ENCODE data around the gene IDI1.
"Not testable (repeated sequence)": the region's sequence is repeated elsewhere in the genome, so short reads cannot be mapped to it uniquely, and the experiment has no call there.

The IDI1 gene

GRCh38 chr10:1034758-1035157 is 14.2 kb downstream of the IDI1 start:
- no peak for DNase-seq (ENCODE audit: low spot score)

DNA sequence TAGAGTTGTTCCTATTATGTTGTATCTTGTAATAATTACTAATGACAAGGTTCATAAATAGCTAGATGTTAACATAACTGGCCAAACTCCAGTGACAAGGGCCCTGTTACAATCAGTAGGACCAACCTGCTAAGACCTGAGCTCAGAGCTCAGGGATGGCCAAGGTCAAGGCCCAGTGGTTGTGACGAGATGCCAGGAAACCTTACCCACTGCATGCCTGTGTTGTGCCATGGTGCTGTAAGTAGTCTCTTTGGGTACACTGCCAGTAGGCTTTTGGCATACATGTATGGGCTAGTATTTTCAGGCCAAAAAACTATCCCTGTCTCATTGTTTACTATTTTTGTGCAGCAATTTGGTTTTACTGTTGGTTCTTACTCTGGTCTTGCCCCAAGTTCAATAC is 15.3 kb downstream of the IDI1 start:
- no peak for DNase-seq (ENCODE audit: low spot score)

GRCh38 chr10:1029838-1030237 is 19.1 kb downstream of the IDI1 start:
- DNase-seq (ENCODE audit: low spot score), result no peak

DNA sequence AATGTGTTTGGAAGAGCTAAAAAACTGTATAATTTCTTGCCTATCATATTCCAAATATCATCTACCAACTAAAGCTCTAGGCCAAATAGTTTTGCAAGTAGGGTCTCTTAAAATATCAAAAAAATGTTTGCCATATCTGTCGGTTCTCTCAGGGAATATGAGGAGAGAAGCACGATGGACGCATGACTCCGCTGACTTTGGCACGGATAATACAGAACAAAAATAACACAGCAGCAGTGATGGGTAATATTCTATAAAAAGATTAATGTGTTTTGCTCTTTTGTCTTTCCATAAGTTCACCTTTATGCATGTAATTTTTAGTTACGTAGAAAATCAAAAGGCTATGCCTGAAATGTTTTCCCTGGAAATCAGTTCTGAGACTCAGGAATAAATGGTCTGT is 22.3 kb downstream of the IDI1 start:
- DNase-seq (ENCODE audit: low spot score), result no peak

- no peak for DNase-seq (ENCODE audit: low spot score)
These were observed 23.2 kb downstream of the IDI1 start, which contains the start of gene IDI2 for GRCh38 chr10:1025683-1026082. Gene IDI2, minus strand, starts transcription at chr10:1025859. Its CDS starts 1,136 bp downstream, at chr10:1024723.

DNA sequence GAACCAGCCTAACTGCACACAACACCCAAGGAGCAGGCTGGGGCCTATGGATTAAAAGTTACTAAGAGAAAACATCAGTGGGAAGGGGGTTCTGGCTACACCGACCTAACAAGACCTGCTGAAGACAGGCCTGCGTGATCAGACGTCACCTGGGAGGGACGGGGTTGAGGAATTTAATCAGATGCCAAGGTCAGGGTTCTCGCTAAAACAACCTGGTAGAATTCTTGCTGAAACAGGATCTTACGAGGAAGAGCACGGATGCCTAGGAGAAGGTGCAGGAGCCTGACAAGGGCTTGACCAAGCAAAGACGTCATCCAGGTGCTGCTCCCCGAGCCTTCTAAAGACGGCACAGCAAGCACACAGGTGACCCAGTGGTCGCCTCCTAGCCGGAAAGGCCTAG is 24.8 kb downstream of the IDI1 start:
- no peak for DNase-seq (ENCODE audit: low spot score)

- no peak for DNase-seq (ENCODE audit: low spot score)
These were observed 26.5 kb downstream of the IDI1 start for GRCh38 chr10:1022413-1022812.

- DNase-seq (ENCODE audit: low spot score), result no peak
These were observed 28.0 kb downstream of the IDI1 start for GRCh38 chr10:1020958-1021357.

DNA sequence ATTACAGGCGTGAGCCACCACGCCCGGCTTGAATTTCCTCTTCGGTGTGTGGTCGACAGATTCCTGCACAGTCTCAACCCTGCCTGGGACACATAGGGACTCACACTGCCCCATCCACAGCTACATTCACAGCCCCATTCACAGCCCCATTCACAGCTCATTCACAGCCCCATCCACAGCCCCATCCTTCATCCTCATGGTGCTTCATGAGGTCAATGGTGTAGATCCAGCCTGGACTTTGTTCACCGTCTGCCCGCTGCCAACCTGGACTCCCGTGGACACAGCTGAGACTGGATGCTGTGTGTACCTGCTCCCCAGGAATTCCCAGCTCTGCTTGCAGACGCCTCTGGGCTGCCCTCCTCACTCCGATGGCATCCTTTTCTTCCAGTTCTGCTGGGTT is 28.5 kb downstream of the IDI1 start:
- DNase-seq (ENCODE audit: low spot score), result no peak

- DNase-seq (ENCODE audit: low spot score), result no peak
These were observed 29.6 kb downstream of the IDI1 start for GRCh38 chr10:1019362-1019761.

DNA sequence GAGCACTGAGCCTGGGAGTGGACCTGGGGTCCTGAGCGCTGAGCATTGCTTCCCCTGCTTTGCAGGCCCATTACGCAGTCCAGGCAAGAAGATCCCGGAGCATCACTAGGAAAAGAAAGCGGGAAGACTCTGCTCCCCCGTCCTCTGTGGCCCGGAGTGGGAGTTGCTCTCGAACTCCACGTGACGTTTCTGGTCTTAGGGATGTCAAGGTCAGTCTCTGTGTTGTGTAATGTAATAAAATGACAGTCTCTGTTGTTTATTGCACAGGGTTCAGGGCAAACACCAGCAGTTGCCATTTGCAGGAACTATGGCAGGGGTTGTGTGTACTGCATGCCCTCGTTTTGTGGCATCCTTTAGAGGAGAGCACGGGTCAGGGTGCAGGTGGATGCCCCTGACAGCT is 33.2 kb downstream of the IDI1 start:
- no peak for DNase-seq (ENCODE audit: low spot score)

- no peak for DNase-seq (ENCODE audit: low spot score)
These were observed 37.2 kb downstream of the IDI1 start for GRCh38 chr10:1011696-1012095.

DNA sequence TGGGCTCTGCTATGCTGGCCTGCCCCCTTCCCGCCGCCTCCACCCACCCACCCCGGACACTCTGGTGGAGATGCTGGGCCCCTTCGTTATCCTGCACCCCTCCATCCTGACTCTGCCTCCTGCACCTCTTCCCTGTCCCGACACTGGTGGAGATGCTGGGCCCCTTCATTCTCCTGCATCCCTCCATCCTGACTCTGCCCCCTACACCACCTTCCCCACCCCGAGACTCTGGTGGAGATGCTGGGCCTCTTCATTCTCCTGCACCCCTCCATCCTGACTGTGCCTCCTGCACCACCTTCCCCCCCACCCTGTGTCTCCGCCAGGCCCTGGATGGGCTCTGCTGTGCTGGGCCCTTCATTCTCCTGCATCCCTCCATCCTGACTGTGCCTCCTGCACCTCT is 38.2 kb downstream of the IDI1 start:
- DNase-seq (ENCODE audit: low spot score), result no peak

- not testable (repeated sequence) for DNase-seq (ENCODE audit: low spot score)
These were observed 39.0 kb downstream of the IDI1 start for GRCh38 chr10:1009947-1010346.

DNA sequence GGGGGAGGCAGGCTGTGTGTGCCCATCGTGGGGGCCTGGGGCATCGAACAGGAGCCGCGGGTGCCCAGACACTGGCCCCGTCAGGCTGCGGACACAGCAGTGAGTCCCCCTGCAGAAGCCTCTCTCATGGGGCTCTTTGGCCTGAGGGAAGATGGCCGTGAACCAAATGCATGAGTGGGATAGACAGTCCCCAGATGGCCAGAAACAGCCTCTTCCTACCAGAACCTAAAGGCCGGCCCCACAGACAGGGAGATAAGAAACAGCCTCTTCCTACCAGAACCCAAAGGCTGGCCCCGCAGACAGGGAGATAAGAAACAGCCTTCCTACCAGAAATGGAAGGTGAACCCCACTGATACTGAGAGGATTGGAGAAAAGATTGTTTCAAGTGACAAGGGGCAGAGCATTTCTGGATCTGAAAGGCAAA is 39.8 kb downstream of the IDI1 start:
- no peak for DNase-seq (ENCODE audit: low spot score)

GRCh38 chr10:1007583-1007982 is 41.3 kb downstream of the IDI1 start:
- no peak for DNase-seq (ENCODE audit: low spot score)

DNA sequence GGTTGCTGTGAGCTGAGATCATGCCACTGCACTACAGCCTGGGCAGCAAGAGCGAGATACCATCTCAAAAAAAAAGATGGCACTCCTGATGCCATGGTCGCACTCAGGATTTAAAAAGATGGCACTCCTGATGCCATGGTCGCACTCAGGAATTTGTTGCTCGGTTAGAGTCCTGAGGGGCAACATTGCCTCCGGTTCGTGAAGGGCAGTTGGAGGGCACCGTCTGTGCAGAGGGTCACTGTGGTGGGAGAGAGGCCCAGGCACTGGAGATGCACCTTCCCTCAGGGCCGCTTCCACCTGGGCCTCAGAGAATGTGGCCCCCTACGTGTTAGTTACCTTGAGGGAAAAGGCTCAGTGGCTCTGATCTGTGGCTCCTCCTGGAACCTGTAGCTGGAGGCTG is 42.3 kb downstream of the IDI1 start:
- no peak for DNase-seq (ENCODE audit: low spot score)

GRCh38 chr10:1003884-1004670 is 44.8 kb downstream of the IDI1 start:
- DNase-seq (ENCODE audit: low spot score), result no peak

- DNase-seq (ENCODE audit: low spot score), result no peak
These were observed 46.4 kb downstream of the IDI1 start for GRCh38 chr10:1002425-1003006.

DNA sequence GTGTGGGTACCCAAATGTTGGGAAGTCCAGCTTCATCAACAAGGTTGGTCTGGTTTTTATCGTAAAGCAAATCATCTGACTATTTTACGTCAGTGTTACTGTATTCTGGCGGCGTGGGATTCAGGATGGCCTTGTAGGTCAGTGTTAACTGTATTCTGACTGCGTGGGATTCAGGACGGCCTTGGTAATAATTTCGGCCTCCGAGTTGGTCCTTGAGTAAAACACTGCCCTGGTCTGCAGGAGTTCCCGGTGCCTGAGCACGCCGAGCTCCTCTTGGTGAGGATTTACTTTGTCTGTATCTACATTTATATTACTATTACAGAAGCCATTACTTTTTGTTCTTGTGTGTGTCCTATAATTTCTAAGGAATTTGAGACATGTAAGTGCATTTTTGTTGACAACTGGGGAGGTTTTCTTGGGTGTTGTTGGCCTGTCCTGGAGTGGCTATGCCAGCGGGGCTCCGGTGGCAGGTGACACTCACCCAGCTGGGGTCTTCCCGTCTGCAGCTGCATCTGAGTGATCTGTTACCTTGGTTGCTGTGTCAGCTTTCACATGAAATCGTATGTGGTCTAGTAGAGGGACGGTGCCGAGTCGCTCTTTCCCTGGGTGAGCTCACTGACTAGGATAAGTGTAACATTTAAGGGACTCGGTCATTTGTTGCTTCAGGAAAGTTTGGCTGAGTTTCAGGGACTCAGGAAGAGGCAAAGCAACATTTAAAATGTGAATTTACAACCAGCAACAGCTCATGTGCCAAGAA is 51.5 kb downstream of the IDI1 start:
- no peak for DNase-seq (ENCODE audit: low spot score)

- no peak for DNase-seq (ENCODE audit: low spot score)
These were observed 52.9 kb downstream of the IDI1 start for GRCh38 chr10:996031-996430.

DNA sequence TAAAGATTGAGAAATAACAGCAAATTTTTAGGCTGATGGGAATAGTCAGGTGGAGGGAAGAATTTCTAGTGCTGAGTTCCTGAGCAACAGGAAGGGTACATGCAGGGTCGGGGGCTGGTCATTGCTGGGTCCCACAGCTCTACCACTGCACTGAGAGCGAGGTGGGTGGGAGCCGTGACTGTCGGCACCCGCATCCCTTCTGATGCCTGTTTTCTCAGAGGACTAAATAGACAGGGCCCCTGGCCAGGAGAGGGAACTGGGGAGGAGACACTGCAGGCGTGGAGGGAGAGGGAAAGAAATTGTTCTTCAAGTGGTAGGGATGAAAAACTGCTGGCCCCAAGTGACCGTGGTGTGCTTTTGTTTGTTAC is 53.4 kb downstream of the IDI1 start:
- no peak for DNase-seq (ENCODE audit: low spot score)
